GM19455 (cell line): ENCODE results near the gene EIF3B.
"Not testable (repeated sequence)": the region's sequence is repeated elsewhere in the genome, so short reads cannot be mapped to it uniquely, and the experiment has no call there.

Experiments
- ATAC-seq: cut with Tn5 transposase; IDR thresholded peaks from one replicate; pipeline ENCODE4 v1.9.1; 2021; ENCODE audit not compliant: unreplicated experiment

Gene EIF3B

DNA sequence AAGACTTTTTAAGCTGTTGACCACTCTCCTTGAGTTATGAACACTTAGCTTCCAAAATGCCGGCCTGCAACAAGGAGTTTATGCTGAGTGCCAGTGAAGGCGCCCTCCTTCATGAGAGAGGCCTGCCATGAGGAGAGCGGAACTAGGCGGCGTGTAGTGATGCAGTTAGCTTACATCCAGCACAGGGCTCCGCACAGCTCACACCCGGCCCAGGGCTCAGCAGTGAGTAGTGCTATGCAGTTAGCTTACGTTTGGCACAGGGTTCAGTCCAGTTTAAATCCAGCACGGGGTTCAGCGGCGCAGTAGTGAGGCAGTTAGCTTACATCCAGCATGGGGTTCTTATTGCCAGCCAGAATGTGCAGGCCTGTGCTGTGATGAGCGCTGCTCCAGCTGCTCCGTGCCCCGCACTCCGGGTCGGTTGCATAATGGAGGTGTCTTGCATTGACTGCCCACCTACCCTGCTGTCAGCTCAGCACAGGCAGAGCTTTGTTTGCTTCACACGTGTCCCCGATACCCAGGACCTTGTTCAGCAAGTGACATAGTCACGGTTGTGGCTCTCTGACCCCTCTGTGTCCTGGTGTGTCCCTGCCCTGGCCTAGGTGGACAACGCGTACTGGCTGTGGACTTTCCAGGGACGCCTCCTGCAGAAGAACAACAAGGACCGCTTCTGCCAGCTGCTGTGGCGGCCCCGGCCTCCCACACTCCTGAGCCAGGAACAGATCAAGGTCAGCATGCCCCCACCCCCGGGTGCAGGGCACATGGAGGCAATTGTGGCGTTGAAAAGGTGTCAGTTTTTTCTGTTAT is 21.9 kb downstream of the EIF3B start:
- ATAC-seq = no peak

DNA sequence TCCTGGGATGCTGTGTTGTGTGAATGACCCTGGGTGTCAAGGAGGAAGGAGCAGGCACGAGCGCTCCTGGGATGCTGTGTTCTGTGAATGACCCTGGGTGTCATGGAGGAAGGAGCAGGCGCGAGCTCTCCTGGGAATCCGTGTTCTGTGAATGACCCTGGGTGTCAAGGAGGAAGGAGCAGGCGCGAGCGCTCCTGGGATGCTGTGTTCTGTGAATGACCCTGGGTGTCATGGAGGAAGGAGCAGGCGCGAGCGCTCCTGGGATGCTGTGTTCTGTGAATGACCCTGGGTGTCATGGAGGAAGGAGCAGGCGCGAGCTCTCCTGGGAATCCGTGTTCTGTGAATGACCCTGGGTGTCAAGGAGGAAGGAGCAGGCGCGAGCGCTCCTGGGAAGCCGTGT is 22.9 kb downstream of the EIF3B start:
- ATAC-seq = not testable (repeated sequence)

DNA sequence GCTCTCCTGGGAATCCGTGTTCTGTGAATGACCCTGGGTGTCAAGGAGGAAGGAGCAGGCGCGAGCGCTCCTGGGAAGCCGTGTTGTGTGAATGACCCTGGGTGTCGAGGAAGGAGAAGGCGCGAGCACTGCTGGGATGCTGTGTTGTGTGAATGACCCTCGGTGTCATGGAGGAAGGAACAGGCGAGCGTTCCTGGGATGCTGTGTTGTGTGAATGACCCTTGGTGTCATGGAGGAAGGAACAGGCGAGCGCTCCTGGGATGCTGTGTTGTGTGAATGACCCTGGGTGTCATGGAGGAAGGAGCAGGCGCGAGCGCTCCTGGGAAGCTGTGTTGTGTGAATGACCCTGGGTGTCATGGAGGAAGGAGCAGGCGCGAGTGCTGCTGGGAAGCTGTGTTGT is 23.5 kb downstream of the EIF3B start:
- not testable (repeated sequence) for ATAC-seq

DNA sequence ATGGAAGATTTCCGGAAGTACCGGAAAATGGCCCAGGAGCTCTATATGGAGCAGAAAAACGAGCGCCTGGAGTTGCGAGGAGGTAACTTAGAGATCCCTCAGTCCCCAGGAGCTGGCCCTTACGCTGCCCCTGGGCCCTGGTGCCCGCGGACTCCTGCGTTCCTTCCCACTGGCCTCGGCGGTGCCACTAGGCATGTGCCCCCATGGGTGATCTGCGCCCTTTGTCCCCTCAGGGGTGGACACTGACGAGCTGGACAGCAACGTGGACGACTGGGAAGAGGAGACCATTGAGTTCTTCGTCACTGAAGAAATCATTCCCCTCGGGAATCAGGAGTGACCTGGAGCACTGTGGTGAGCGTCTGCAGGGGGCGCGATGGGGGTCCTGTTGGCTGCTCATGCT is 24.5 kb downstream of the EIF3B start:
- ATAC-seq = no peak

DNA sequence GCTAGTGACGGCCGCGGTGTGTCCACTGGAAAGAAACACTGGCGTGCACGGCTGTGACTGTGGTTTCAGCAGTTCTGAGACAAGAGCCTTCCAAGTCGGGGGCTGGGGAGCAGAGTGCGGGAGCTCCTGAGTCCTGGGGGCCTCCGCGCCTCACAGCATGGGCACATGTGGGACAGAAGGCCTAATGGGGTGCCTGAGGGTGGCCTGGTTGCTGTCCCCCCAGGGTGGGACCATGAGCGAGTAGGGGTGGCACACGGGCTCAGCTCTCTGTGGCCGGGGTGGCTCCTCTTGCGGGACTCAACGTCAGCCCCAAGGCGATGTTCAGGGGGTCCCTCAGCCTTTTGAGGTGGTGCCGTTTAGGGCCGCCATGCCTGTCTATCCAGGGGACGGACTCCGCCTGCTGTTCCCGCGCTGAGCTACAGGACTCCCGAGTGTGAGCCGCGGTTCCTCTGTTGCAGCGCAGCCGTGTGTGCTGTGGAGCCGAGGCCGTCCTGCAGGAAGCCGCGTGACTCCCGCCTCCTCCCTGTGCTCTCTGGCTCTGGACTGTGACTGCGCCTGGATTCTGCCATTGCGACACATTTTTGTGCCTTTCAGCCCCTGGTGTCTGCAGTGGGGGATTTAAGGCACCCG is 25.3 kb downstream of the EIF3B start:
- no peak for ATAC-seq

DNA sequence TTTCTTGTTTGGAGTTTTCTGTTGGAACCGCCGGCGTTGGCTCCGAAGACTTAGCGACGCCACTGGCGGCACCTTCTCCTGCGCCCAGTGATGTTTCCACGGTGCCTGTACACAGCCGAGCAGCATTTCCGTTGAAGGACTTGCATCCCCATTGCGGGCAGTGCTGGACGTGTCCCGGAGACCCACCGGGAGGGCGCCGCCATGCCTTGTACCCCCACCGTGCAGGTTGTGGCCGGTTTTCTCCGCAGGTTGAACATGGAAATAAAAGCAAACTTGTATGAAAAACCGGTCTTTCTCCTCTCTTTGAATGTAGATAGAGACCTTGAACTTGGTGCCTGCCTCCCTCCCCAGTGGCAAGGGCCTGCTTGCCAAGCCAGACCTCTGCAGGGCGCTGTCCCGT is 25.8 kb downstream of the EIF3B start:
- no peak for ATAC-seq

DNA sequence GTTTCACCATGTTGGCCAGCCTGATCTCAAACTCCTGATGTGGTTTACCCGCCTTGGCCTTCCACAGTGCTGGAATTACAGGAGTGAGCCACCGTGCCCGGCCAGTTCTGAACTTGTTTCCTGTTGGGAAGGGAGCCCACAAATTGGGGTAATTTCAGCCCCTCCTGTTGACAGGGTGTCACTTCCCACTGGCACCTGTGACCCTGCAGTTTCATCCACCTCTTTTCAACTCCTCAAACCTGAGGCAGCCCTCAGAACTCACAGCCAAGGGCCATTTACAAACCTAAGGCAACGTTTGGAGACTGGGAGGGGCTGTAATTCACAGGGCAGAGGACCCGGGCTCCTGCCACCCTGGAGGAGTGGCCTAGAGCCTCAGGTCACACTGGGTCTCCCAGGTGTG is 26.6 kb downstream of the EIF3B start:
- ATAC-seq = no peak

DNA sequence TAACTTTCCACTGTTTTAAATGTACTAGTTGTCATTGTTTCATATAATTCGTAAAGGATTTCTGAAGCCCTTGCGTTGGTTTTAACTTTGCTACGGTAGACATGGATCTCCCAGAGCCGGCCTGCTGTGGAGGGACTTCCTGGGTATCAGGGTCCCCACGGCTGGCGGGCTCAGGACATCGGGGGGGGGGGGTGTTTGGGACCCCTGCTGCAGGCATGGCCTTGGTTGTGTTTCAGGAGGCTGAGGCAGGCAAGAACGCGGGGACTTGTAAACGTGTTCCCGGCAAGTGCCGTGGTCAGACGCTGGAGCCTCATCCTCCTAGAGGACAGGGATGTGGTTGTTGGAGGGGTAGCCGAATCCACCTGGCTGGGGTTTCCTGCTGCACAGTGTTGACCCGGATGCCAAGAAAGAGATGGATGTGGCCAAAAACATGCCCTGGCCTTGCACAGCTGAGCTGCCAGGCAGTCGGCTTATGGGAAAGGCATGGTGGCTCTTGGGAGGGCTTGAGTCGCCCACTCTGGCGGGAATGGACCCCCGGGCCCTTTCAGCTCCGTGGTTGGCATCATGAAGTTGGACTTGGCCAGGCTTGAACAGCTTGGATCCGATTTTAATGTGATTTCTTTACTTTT is 27.4 kb downstream of the EIF3B start:
- no peak for ATAC-seq

DNA sequence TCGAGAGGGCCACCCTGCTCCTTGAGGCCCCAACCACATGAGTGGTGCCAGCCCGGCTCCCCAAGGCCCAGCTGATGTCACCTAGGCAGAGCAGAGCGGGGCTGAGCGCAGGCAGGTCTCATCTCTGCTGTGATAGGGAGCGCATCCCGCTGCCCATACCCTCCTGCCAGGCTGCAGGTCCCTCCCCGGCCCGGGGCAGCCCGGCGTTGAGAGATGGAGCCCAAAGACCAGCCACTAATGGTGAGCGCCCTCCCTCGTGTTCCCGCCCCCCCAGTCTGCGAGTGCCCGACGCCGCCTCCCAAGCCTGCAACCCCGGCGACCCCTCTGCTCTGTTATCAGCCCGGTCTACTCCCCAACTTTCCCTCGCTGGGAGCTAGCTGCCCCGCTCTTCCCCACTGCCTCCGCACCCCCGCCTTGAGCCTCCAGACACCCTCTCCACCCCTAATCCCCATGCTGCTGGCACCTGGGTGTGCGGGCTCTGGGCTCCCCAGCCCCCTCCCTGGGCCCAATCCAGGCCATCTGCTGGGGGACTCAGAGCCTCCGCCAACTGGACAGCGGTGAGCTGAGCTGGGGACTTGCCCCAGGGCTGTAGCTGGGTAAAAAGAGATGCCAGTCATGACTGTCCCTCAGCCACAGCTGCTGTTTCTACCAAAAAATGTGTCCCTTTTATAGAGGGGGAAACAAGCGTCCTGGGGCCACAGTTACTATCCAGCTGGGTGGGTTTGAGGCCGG is 29.1 kb downstream of the EIF3B start:
- ATAC-seq = no peak

DNA sequence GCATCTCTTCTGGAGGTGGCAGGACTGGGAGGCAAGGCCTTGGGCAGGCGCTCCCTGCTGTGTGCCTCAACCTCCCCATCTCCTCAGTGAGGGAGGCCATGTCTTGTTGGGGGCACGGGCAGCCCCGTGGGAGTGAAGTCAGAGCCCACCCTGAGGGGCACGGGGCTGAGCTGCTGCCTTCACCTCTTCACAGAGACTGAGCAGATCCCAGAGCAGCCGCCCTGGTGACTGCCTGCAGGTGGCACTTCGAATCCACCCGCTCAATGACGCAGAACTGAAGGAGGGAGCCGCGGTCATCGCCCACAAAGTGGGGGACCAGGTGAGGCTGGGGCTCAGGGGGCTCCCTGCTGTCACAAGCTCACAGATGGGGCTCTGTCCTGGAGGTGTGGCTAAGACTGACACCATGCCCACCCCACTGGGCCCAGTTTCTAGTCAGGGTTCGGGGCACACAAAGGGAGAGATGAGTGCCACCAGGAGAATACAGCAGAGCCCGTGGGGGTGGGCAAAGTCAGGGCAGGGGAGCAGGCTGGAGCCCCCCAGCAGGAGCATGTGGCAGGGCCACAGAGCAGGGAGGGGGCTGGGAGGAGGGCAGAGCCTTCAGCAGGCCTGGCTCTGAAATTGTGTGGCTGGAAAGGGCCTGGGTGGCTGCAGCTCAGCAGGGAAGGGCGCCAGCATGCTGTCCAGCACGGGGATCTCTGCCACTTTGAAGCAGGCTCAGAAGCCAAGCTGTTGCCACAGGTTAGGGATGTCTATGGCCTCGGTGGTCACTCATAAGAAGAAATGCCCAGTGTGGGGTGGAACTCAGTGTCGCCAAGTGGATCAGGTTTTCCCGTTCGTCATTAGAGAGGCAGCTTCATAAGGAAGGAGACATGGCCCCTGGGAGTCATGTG is 30.0 kb downstream of the EIF3B start:
- ATAC-seq = no peak

DNA sequence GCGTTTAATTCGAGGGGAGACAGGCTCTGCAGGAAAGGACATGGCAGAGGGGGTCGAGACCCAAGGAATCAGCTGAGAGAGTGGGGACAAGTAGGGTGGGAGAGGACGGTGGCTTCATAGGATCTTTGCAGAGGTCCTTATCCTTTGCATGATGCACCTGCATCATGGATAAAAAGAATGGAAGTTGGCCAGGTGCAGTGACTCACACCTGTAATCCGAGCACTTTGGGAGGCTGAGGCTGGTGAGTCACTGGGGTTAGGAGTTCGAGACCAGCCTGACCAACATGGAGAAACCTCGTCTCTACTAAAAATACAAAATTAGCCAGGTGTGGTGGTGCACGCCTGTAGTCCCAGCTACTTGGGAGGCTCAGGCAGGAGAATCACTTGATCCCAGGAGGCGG is 31.5 kb downstream of the EIF3B start:
- ATAC-seq = not testable (repeated sequence)

DNA sequence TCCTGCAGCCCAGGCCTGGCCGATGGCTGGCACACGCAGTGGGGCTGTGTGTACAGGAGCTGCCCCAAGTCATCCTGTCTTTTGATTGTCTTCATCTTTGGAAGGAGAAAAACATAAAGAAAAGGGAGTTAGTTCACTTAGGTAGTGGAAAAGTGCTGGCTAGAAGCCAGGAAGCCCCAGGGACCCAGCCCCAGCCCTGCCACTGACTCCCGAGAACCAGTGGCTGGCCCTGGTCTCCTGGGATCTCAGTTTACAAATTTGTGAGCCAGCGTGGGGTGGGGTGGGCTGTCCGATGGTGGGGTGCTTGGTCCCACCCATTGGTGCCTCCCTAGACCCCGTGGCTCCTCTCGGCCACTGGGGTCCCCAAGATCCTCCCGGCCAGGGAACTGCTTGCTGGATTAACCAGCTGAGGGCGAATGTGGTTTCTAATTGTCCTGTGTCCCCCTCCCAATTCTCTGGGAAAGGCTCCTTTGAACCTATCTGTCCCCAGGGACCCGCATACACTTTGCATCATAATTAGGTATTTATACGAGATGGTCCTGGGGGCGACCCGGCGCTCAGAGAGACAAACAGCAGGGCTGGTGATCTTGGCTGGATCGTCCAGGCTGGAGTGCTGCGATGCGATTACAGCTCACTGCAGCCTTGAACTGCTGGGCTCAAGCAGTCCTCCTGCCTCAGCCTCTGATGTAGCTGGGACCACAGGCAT is 32.5 kb downstream of the EIF3B start:
- no peak for ATAC-seq

DNA sequence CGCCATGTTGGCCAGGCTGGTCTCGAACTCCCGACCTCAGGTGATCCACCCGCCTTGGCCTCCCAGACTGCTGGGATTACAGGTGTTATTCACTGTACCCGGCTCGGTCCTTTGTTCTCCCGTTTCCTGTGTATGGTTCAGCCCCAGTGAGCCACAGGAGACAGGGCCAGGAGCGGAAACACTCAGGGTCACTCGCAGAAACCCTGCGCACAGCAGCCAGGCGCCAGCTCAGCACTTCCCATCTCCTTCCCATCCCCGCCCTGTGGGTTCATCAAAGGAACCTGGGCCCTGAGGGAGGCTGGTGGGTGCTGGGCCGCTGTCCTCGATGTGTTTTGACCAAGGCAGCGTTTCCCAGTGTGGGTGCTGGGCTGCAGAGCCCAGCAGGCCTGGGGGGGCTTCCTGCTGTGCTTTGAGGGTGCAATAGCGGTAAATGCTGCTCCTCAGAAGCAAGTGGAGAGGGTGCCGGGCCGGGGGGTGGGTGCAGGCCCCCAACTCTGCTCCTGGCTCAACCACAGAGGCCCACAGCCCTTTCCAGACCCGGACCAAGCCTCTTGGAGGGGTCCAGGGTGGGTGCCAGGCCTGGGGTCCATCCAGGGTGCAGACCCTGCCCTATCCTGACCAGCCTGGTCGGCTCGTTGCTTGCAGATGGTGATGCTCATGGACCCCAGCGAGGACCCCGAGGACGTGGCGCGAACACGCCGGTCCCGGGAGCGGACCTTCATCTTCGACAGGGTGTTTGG is 33.4 kb downstream of the EIF3B start:
- no peak for ATAC-seq

DNA sequence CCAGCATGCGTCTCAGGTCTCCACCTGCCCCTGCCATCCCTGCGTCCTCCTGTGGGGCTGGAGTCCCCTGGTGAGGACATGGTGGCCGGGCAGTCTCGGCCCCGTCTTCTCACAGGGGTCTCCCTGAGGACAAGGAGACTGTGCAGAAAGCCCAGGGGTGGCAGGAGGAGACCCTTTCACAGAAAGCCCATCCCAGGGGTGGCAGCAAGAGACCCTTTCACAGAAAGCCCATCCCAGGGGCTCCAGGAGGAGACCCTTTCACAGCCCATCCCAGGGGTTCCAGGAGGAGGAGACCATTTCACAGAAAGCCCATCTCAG is 34.0 kb downstream of the EIF3B start:
- ATAC-seq = no peak

DNA sequence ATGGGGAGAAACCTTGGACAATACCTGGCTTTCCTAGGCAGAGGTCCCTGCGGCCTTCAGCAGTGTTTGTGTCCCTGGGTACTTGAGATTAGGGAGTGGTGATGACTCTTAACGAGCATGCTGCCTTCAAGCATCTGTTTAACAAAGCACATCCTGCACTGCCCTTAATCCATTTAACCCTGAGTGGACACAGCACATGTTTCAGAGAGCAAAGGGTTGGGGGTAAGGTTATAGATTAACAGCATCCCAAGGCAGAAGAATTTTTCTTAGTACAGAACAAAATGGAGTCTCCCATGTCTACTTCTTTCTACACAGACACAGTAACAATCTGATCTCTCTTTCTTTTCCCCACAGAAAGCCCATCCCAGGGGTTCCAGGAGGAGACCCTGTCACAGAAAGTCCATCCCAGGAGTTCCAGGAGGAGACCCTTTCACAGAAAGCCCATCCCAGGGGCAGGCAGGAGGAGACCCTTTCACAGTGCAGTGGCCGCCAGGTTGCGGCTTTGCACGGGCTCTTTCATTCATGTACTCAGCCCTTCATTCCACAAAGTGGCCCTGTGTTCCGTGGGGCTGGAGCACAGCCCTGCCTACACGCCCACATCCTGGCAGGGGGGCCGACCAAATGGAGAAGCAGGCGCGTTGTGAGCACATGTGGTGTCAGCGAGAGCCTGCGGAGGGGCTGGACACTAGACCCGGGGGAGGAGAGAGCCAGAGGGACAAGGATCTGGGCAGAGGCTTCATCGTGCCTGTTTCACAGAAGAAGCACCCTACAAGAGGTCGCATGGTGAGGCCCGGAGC is 35.6 kb downstream of the EIF3B start:
- not testable (repeated sequence) for ATAC-seq

DNA sequence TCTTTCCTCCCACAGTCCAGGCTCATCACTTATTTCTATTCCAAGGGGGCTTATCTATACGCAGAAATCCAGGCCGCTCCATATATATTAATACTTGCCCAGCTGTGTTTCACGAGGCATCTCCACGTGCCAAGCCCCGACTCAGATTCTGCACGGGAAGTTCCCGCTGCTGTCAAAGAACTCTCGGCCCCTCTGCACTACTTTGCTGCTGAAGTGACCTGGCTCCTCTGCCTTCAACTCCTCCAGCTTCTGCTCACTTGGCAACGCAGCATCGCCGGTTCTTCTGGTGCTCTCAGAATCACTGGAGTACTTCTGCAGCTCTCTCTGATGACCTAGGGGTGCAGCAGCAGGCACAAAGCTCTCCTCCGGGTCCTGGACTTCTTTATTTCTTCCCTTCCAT is 39.1 kb downstream of the EIF3B start:
- ATAC-seq = no peak

DNA sequence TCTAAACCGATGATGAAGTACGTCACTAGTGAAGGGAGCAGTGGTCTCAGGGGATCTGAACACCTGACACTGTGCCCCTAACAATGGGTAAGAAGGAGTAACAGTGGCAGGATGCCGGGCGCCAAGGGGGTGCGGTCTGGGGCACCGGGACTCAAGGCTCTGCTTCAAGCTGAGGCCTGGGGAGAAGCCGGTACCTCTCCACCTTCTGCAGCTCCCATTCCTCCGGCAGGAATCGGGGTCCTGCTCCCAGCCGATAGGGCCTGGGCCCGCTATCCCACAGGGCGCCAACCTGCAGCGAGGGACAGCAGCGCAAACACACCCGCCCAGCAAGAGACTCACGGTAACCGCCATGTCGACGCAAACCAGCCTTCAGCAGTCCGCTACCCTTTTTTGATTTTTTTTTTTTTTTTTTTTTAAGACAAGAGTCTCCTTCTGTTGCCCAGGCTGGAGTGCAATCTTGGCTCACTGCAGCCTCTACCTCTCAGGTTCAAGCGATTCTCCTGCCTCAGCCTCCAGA is 40.0 kb downstream of the EIF3B start:
- ATAC-seq = no peak

DNA sequence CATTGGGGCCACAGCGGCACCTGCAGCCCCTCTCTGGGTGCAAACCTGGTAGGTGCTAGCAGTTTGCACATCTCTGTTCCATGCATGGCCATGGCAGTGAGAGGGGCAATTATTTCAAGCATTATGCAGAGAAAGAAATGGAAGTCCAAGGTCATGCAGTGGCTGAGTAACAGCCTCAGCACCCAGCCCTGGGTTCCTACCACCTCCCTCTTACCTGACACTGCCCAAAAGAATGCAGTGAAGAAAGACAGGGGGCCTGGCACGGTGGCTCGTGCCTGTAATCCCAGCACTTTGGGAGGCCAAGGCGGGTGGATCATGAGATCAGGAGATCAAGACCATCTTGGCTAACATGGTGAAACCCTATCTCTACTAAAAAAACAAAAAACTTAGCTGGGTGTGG is 43.9 kb downstream of the EIF3B start:
- no peak for ATAC-seq
